PC-9 (cell line): ENCODE measurements around the gene CERKL. TPM values are rescaled to one million over a fixed set of nuclear protein-coding genes. Genes with fewer than 3 reads are reported as not detected.

Experiments
- BruUV-seq: library from RNA; stranded (reverse); fragments of 400-500 nt; replicated peaks from 2 replicates; lab custom pipeline; 2021; lab: Mats Ljungman, UMichigan
- CTCF ChIA-PET: fragments of 300-600 bp; sonication (Branson Sonifier 250); formaldehyde crosslinking; loops from one replicate; lab custom pipeline; 2022; ENCODE audit warnings: antibody characterized with exemption; lab: Charles Lee
- POLR2A ChIA-PET: fragments of 300-600 bp; sonication (Branson Sonifier 250); formaldehyde crosslinking; loops from one replicate; lab custom pipeline; 2022; ENCODE audit warnings: antibody characterized with exemption; ENCODE audit not compliant: unreplicated experiment; lab: Charles Lee
- DNase-seq, 2 experiments: peaks; one replicate each; pipeline versions ENCODE4 v3.0.0 to v3.0.0-alpha.2; 2015 to 2022; ENCODE audit warnings: mixed read lengths in 1 of 2
- H2AFZ ChIP-seq: fragments of 200-600 bp; sonication (generic); 2 replicates; pipeline ENCODE4 v1.8.1; 2017; ENCODE audit warnings: antibody characterized with exemption
- H3F3A ChIP-seq: fragments of 200-600 bp; sonication (generic); 2 replicates; pipeline ENCODE4 v1.8.1; 2017; ENCODE audit warnings: antibody characterized with exemption, mild to moderate bottlenecking, low read depth; ENCODE audit not compliant: insufficient read depth
- H3K27ac ChIP-seq: fragments of 200-600 bp; sonication (generic); 2 replicates; pipeline ENCODE4 v1.6.1; 2016; ENCODE audit warnings: mixed run types
- H3K27me3 ChIP-seq: fragments of 200-600 bp; sonication (generic); 2 replicates; pipeline ENCODE4 v1.6.1; 2016; ENCODE audit warnings: low read depth, mixed run types; ENCODE audit not compliant: insufficient read depth
- H3K36me3 ChIP-seq: fragments of 200-600 bp; sonication (generic); 2 replicates; pipeline ENCODE4 v1.6.1; 2016; ENCODE audit warnings: low read depth, mixed run types
- H3K4me1 ChIP-seq: fragments of 200-600 bp; sonication (generic); replicated peaks from 2 replicates; pipeline ENCODE4 v1.6.1; 2016; ENCODE audit warnings: mixed run types; ENCODE audit not compliant: insufficient read depth
- H3K4me2 ChIP-seq: fragments of 200-600 bp; sonication (generic); 2 replicates; pipeline ENCODE4 v1.6.1; 2017; ENCODE audit warnings: mixed run types
- H3K4me3 ChIP-seq: fragments of 200-600 bp; sonication (generic); 2 replicates; pipeline ENCODE4 v1.6.1; 2016; ENCODE audit warnings: mixed run types
- H3K79me2 ChIP-seq: fragments of 200-600 bp; sonication (generic); 2 replicates; pipeline ENCODE4 v1.6.1; 2017; ENCODE audit warnings: low read depth, mixed run types
- H3K9me2 ChIP-seq: fragments of 200-600 bp; sonication (generic); 2 replicates; pipeline ENCODE4 v1.8.1; 2017; ENCODE audit warnings: mild to moderate bottlenecking; ENCODE audit not compliant: insufficient read depth
- H3K9me3 ChIP-seq: fragments of 200-600 bp; sonication (generic); 2 replicates; pipeline ENCODE4 v1.8.1; 2016; ENCODE audit warnings: low read depth; ENCODE audit not compliant: insufficient read depth
- H4K20me1 ChIP-seq: fragments of 200-600 bp; sonication (generic); 2 replicates; pipeline ENCODE4 v1.8.1; 2017; ENCODE audit not compliant: insufficient read depth
- EZH2 ChIP-seq: fragments of 200-600 bp; sonication (generic); IDR thresholded peaks from 2 replicates; pipeline ENCODE4 v1.8.0; 2017; ENCODE audit warnings: antibody characterized with exemption, low read depth
- intact Hi-C: fragments of 100-400 bp; cut with micrococcal nuclease; formaldehyde crosslinking; loops from one replicate; pipeline ENCODE4 v1.10.0; 2022; ENCODE audit not compliant: unreplicated experiment
- total RNA-seq: library from RNA; stranded (reverse); gene quantifications from 2 replicates; pipeline ENCODE4 v1.2.3, GENCODE V29; 2021
- TF ChIP-seq, protein P1 (sequence below): fragments of 200-600 bp; sonication (generic); conservative IDR thresholded peaks from 2 replicates; pipeline ENCODE4 v1.6.1; 2017; ENCODE audit warnings: mixed run types, antibody characterized with exemption, mild to moderate bottlenecking, moderate library complexity

The CERKL gene
- total RNA-seq, 1 experiment from 2014 or later: 1.6 TPM

DNA sequence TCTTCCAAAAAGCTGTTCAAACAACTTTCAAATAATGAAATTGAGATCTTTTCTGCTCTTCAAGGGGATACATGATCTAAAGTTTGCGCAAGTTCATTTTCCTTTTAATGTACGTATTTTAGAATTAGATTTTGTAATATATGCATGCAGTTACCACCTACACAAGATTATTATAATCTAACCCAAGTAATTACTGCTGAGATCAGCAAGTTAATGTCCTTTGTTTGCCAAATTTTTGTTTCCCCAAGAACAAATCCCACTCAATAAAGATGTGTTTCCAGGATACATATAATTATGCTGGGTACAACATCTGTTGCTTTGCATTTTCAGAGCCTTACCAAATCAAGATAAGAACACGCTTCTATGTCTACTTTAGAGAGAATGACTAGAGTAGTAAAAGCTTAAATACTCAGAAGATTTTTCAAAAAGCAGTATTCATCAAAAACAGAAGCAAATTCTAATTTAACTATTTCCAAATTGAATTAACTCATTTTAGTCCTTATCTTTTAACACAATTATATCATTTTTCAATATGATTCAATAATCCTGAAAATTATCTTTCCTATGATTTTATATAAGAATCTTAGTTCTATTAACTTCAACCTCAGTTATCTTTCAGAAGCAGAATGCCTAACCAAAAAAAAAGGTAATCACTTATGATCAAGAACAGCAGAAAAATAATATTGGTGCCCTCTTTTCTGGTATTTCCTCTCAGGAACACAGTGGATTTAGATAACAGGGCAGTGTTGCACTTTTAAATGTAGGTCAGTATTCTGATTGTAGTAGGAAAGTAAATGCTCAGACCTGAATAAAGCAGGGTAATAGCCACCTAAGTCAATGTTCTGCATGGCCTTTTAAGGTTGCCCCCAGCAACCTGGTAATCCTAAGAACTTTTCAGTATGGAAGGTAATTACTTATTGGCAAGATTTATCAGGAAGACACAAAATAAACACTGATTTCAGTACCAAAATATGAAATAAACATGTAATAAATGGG is 28.0 kb downstream of the CERKL start:
- ChIA-PET CTCF (interaction anchor here (0.6 kb wide), 1 partner anchor 78 kb away, joined by 3 read pairs; no protein-coding TSS in a partner anchor), POLR2A (interaction anchor here (0.7 kb wide), 1 partner anchor 416 kb away, joined by 3 read pairs; no protein-coding TSS in a partner anchor)
- no peaks in the 10 kb centered on the region for H3K9me2 ChIP-seq
- TF ChIP-seq EZH2: no peak
- TF ChIP-seq, protein P1, sequence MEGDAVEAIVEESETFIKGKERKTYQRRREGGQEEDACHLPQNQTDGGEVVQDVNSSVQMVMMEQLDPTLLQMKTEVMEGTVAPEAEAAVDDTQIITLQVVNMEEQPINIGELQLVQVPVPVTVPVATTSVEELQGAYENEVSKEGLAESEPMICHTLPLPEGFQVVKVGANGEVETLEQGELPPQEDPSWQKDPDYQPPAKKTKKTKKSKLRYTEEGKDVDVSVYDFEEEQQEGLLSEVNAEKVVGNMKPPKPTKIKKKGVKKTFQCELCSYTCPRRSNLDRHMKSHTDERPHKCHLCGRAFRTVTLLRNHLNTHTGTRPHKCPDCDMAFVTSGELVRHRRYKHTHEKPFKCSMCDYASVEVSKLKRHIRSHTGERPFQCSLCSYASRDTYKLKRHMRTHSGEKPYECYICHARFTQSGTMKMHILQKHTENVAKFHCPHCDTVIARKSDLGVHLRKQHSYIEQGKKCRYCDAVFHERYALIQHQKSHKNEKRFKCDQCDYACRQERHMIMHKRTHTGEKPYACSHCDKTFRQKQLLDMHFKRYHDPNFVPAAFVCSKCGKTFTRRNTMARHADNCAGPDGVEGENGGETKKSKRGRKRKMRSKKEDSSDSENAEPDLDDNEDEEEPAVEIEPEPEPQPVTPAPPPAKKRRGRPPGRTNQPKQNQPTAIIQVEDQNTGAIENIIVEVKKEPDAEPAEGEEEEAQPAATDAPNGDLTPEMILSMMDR: no peak
- H3K79me2 ChIP-seq: no peaks in the 10 kb centered on the region
- no peak overlapping the region for H3K27ac ChIP-seq
- no peak for DNase-seq
- BruUV-seq: no TSS peak
- H3K9me3 ChIP-seq: no peaks in the 10 kb centered on the region
- intact Hi-C loops: no loop called here
- no peaks in the 10 kb centered on the region for H3K4me1 ChIP-seq
- H3F3A ChIP-seq: no peaks in the 10 kb centered on the region
- no peaks in the 10 kb centered on the region for H4K20me1 ChIP-seq
- H3K27me3 ChIP-seq: no peaks in the 10 kb centered on the region
- H3K36me3 ChIP-seq: no peaks in the 10 kb centered on the region
- H2AFZ ChIP-seq: no peak overlapping the region
- no peak overlapping the region for H3K4me2 ChIP-seq
- no peak overlapping the region for H3K4me3 ChIP-seq

DNA sequence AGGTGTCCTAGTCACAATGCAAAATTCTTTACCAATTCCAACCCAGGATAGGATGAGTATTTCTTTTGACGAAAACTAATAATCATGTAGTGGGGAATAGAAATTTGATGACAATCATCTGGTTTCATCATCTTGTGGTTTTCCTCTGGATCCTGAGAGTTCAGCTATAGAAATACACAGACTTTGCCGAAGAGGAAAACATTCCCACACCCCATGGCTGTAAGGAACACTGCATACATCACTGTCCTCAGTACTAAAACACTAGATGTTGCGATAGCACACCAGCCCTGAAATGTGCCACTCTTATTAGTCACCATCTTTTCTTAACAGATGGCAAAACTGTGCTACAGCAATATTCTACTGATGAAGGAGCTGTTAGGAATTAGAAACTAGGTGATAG is 29.4 kb downstream of the CERKL start:
- H3K9me3 ChIP-seq: no peaks in the 10 kb centered on the region
- no peak overlapping the region for H3K4me2 ChIP-seq
- H3F3A ChIP-seq: no peaks in the 10 kb centered on the region
- H3K27ac ChIP-seq: no peak overlapping the region
- no peaks in the 10 kb centered on the region for H4K20me1 ChIP-seq
- BruUV-seq: no TSS peak
- no peak overlapping the region for H3K4me3 ChIP-seq
- no peaks in the 10 kb centered on the region for H3K79me2 ChIP-seq
- TF ChIP-seq, protein P1: no peak
- no peaks in the 10 kb centered on the region for H3K36me3 ChIP-seq
- H2AFZ ChIP-seq: no peak overlapping the region
- no peak for DNase-seq
- ChIA-PET CTCF (interaction anchor here (0.7 kb wide), 1 partner anchor 8 kb away, joined by 3 read pairs; no protein-coding TSS in a partner anchor), POLR2A (no interaction called here)
- H3K9me2 ChIP-seq: no peaks in the 10 kb centered on the region
- no peaks in the 10 kb centered on the region for H3K4me1 ChIP-seq
- no peaks in the 10 kb centered on the region for H3K27me3 ChIP-seq
- intact Hi-C loops: no loop called here

DNA sequence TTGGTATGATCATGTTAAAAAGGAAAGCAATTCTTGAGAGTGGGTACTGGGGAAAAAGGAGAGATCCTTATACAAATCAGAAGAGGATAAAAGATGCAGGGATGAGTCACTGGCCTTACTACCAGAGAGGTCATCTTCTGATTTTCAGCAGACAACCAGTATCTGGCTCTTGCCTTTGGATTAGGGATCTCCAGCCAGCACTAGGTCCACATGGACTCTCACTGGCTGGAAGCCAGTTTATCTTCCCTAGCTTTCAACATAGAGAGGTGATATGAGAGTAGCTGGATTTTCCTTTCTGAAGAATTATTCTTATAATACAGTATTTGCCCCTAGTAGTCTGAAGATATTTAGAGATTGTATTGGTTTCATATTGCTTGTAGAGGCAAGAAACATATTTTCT is 30.2 kb downstream of the CERKL start:
- H3K4me2 ChIP-seq: no peak overlapping the region
- no peaks in the 10 kb centered on the region for H3K4me1 ChIP-seq
- H3K27ac ChIP-seq: no peak overlapping the region
- TF ChIP-seq, protein P1: no peak
- TF ChIP-seq EZH2: no peak
- DNase-seq: no peak
- no peaks in the 10 kb centered on the region for H3K27me3 ChIP-seq
- ChIA-PET POLR2A (no interaction called here), CTCF (no interaction called here)
- H3K9me2 ChIP-seq: no peaks in the 10 kb centered on the region
- no peaks in the 10 kb centered on the region for H3F3A ChIP-seq
- no peaks in the 10 kb centered on the region for H3K79me2 ChIP-seq
- intact Hi-C loops: no loop called here
- BruUV-seq: no TSS peak
- H3K4me3 ChIP-seq: no peak overlapping the region
- no peak overlapping the region for H2AFZ ChIP-seq
- no peaks in the 10 kb centered on the region for H3K36me3 ChIP-seq
- H4K20me1 ChIP-seq: no peaks in the 10 kb centered on the region
- no peaks in the 10 kb centered on the region for H3K9me3 ChIP-seq
